HG02798 (cell line): ENCODE results near the gene DDX20.
"Not testable (repeated sequence)": the region's sequence is repeated elsewhere in the genome, so short reads cannot be mapped to it uniquely, and the experiment has no call there.

ENCODE experiments used
- ATAC-seq: cut with Tn5 transposase; IDR thresholded peaks from one replicate; pipeline ENCODE4 v1.9.1; 2021; ENCODE audit warnings: mild to moderate bottlenecking; ENCODE audit not compliant: unreplicated experiment, poor library complexity

DDX20 gene

GRCh38 chr1:111733183-111733991, 22.3 kb upstream of the DDX20 start:
- no peak for ATAC-seq

DNA sequence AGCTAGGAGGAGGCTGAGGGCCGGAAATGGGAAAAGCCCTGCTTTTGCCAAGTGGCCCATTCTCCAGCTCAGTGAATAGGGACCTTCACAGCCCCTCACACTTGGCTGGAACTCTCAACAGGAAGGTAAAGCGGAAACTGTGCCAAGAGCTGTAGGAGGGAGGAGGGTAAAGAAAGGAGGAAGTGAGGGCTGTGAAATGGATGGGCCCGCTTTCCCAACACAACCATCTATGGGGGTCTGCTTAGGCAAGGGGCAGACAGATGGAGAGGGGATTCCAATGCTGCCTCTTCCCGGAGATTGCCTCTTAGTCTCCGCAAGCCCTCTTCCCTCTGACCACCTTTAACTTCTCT, 21.7 kb upstream of the DDX20 start:
- no peak for ATAC-seq

DNA sequence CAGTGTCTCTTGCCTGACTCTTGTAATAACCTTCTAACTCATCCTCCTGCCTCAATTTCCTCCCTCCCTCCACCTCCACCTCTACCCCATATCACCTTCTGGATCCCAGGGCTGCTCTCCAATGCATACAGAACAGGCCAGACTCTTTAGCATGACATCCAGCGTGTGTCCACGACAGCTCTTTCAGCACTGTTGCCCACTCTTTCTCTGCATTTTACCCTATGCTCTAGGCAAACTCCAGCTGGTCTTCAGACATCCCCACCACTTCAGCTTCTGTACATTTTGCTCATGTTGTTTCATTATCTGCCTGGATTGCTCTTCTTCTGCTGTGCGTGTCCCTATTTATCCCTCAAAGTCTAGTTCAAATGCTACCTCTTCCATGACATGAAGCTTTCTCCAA, 21.3 kb upstream of the DDX20 start:
- no peak for ATAC-seq

- ATAC-seq = no peak
Measured at GRCh38 chr1:111734856-111735255, 20.8 kb upstream of the DDX20 start.

- no peak for ATAC-seq
Measured at GRCh38 chr1:111735321-111735720, 20.4 kb upstream of the DDX20 start.

GRCh38 chr1:111735858-111736544, 19.7 kb upstream of the DDX20 start:
- ATAC-seq = no peak

DNA sequence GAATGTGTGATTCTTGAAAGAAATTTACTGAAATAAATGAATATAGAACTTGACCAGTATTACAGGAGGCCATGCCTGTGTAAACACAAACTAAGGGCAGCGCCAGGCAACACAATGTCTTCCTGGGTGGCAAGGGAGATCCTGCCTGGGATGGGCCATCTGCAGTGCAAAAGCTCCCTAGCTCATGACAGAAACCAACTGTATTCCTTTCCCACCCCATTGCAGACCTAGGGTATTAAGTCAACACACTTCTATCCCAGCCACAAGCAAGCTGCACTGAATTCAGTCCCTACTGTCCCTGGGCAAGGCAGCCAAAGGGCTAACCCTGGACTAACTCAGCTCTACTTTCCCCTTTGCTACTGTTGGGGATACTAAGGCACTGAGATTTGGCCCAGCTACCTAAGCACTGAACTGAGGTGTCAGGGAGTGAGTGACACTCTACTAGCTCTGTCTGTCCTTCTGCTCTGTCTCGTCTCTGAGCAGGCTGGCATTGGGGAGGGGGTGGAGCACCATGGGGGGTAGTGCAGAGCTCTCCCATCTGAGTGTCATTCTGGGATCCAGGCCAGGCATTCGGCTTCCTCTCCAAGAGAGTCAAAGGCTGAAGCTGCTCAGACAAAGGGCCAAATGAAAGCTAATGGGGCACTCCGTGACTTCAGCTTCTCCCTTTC, 19.0 kb upstream of the DDX20 start:
- ATAC-seq = no peak

DNA sequence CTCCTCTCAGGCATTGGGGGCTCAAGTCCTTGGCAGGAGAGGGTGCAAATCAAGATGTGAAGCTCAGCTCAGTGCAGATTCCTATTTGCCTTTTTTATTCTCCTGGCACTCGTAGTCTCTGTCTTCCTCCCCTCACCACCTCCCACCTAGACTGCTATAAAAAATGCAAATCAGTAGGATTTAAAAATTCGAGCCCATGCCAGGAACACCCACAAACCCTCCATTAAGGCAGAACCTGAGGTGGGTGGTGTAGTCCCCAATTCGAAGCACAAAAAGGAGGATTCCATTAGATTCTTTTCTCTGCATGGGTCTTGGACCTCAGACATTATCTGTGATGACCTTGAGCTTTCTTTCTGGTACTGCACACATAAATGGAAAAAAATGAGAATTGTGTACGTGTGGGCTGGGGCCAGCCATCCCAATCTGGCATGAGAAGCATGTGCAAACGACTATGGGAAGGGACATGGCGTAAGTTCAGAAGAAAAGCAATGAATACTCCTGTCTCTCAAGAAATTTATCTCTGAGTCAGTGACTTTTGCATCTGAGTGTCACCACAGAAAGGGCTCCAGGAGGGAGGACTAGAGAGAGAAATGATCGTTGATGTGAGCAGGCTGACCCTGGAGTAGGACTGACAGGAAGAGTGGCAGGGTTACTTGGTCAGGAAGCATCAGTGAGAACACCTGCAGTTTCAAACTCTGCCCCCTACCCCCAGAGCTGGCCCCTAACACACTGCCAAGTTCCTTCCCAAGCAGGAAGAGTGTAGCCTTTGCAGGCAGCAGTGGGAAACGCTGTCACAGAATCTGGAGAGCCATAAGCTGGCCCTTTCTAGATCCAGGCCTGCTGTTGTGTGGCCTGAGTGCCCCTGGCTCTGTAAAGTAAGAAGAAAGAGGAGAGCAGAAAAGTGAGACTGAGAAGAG, 18.2 kb upstream of the DDX20 start:
- ATAC-seq = no peak

DNA sequence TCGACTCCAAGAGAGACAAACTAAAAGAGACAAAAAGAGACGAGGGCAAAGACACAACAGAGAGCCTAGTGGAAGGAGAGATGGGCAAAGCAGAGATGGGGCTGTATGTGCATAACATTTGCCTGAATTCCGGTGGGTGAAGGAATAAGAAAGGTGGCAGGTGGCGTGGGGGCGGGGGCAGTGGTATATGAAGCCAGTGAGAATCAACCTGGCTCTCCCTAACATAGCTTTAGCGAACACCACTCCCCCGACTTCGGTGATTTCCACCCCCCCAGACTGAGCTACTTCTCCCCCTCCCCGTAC, 17.6 kb upstream of the DDX20 start:
- ATAC-seq = no peak

GRCh38 chr1:111738436-111739193, 17.1 kb upstream of the DDX20 start:
- peak; percentile 59 for ATAC-seq

- ATAC-seq = peak; percentile 90
Measured at GRCh38 chr1:111739194-111739924, 16.3 kb upstream of the DDX20 start, which contains the start of gene INKA2. TSS of gene INKA2 (minus strand) at chr1:111739395. CDS start at chr1:111739242, 153 bp downstream.

DNA sequence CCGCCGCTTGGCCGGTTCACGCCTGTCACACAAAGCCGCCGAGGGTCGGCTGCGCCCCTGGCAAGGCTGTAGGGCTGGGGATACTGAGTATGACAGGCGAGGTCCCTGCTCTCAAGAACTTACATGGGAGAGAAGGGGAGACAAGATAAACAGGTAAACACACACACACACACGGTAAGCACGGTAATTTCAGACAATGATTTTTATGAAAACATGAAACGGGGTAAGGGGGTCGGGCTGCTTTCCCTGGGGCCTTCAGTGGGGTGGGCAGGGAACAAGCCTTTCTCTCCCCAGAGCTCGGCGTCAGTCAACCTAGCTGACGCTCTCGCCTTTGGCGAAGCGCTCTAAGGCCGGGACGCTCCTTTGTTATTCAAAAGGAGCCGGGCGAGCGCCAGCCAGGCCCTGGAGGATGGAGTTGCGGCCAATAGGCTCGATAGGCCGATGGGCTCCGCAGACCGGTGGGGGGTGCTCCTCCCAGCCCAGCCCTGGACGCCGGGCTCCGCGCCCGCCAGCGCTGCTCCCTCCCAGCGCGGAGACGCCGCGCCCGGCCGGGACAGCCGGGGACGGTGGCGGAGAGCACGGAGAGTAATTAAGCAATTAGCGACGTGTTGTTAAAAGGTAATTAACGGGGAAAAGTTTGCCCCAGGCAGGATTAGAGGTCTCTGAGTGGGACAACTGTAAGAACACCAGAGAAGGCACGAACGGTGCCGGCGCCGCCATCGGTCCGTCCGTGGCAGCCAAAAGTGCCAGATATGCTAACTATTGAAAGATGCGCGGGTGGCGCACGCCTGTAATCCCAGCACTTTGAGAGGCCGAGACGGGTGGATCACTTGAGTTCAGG, 15.6 kb upstream of the DDX20 start:
- no peak for ATAC-seq

GRCh38 chr1:111742292-111742691, 13.4 kb upstream of the DDX20 start:
- ATAC-seq = not testable (repeated sequence)

- ATAC-seq = no peak
Measured at GRCh38 chr1:111742938-111743549, 12.7 kb upstream of the DDX20 start.

GRCh38 chr1:111743679-111744101, 12.0 kb upstream of the DDX20 start:
- ATAC-seq = no peak

GRCh38 chr1:111745675-111746613, 9.8 kb upstream of the DDX20 start:
- ATAC-seq = no peak

DNA sequence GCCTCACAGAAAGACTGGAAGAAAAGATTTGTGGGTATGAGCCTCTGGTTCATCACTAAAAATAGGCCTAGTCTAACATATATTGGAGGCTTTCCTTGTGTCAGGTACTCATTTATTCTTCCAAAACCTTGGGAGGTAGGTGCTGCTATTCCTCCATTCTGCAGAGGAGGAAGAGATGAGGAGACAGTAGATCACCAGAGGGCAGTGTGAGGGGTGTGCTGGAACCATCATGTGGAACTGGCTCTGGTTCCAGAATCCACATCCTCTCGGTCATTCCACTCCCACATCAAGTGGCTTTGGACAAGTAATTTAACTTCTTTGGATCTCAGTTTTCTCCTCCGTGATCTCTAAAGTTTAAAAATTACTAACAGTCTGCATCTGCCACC, 9.1 kb upstream of the DDX20 start:
- no peak for ATAC-seq
